GM12878 (cell line): ENCODE measurements around the gene TTYH3. TPM values are rescaled to one million over a fixed set of nuclear protein-coding genes. Genes with fewer than 3 reads are reported as not detected.
A peak's percentile ranks its signal among the peaks of the same experiment; 100 is the strongest.

Experiments used
- CEBPB ChIP-seq, 2 experiments: fragments of 150-350 bp in 1 of 2; IDR thresholded peaks; 2 replicates each; pipeline ENCODE4 v1.6.1; 2012 to 2014; ENCODE audit warnings: low read depth in 2 of 2, low read length in 2 of 2, borderline replicate concordance in 1 of 2, inconsistent platforms in 1 of 2
- CHD4 ChIP-seq: fragments of 200-600 bp; sonication (generic); IDR thresholded peaks from 2 replicates; pipeline ENCODE4 v1.6.1; 2016; ENCODE audit warnings: mild to moderate bottlenecking
- ESRRA ChIP-seq: IDR thresholded peaks from 2 replicates; pipeline ENCODE4 v1.6.1; 2012; ENCODE audit warnings: mild to moderate bottlenecking, low read length, improper control_type of control experiment
- ETV6 ChIP-seq, 2 experiments: fragments of 450-650 bp in 1 of 2; IDR thresholded peaks in 1 of 2; conservative IDR thresholded peaks in 1 of 2; 2 replicates each; pipeline ENCODE4 v1.6.1; 2014; ENCODE audit warnings: antibody characterized with exemption in 1 of 2, borderline replicate concordance in 1 of 2, low read depth in 1 of 2, mild to moderate bottlenecking in 1 of 2, moderate library complexity in 1 of 2
- FOXM1 ChIP-seq: IDR thresholded peaks from 2 replicates; pipeline ENCODE4 v1.6.1; 2012; ENCODE audit warnings: low read depth, mild to moderate bottlenecking, inconsistent platforms, low read length, moderate library complexity
- GATAD2B ChIP-seq: fragments of 450-650 bp; conservative IDR thresholded peaks from 2 replicates; pipeline ENCODE4 v1.6.1; 2017; ENCODE audit warnings: low read depth, mild to moderate bottlenecking, moderate library complexity
- HCFC1 ChIP-seq: fragments of 150-350 bp; IDR thresholded peaks from 2 replicates; pipeline ENCODE4 v1.6.1; 2014; ENCODE audit warnings: low read length
- HDGF ChIP-seq: fragments of 450-650 bp; IDR thresholded peaks from 2 replicates; pipeline ENCODE4 v1.6.1; 2016; ENCODE audit warnings: antibody characterized with exemption
- MEF2A ChIP-seq: IDR thresholded peaks from 2 replicates; pipeline ENCODE4 v1.6.1; 2011; ENCODE audit warnings: low read depth, mild to moderate bottlenecking, low read length, moderate library complexity; ENCODE audit not compliant: insufficient read depth
- MXI1 ChIP-seq: fragments of 150-350 bp; IDR thresholded peaks from 2 replicates; pipeline ENCODE4 v1.6.1; 2011; ENCODE audit warnings: low read depth, mild to moderate bottlenecking, inconsistent platforms, low read length, improper control_type of control experiment
- NFYA ChIP-seq: IDR thresholded peaks from 2 replicates; pipeline ENCODE4 v1.6.1; 2011; ENCODE audit warnings: low read depth, mild to moderate bottlenecking, low read length, improper control_type of control experiment, borderline replicate concordance
- NR2C2 ChIP-seq: IDR thresholded peaks from 2 replicates; pipeline ENCODE4 v1.6.1; 2011; ENCODE audit warnings: borderline replicate concordance, low read depth; ENCODE audit not compliant: control insufficient read depth, insufficient read length
- PAX5 ChIP-seq: IDR thresholded peaks from 2 replicates; pipeline ENCODE4 v1.6.1; 2011; ENCODE audit warnings: low read depth, low read length, borderline replicate concordance
- SIN3A ChIP-seq: IDR thresholded peaks from 2 replicates; pipeline ENCODE4 v1.6.1; 2012; ENCODE audit warnings: low read depth, low read length, improper control_type of control experiment
- SKIL ChIP-seq: fragments of 450-650 bp; IDR thresholded peaks from 2 replicates; pipeline ENCODE4 v1.6.1; 2017; ENCODE audit warnings: mild to moderate bottlenecking, low read depth, inconsistent platforms; ENCODE audit not compliant: poor library complexity, severe bottlenecking
- SREBF1 ChIP-seq: IDR thresholded peaks from 2 replicates; pipeline ENCODE4 v1.6.1; 2012; ENCODE audit warnings: mild to moderate bottlenecking, low read length
- STAT1 ChIP-seq: fragments of 450-650 bp; conservative IDR thresholded peaks from 2 replicates; pipeline ENCODE4 v1.6.1; 2014; ENCODE audit warnings: antibody characterized with exemption, mild to moderate bottlenecking
- WRNIP1 ChIP-seq: IDR thresholded peaks from 2 replicates; pipeline ENCODE4 v1.6.1; 2011; ENCODE audit warnings: low read depth, low read length, improper control_type of control experiment, borderline replicate concordance
- ZNF207 ChIP-seq: fragments of 450-650 bp; IDR thresholded peaks from 2 replicates; pipeline ENCODE4 v1.6.1; 2014; ENCODE audit warnings: antibody characterized with exemption, mild to moderate bottlenecking, borderline replicate concordance
- polyA plus RNA-seq, 11 experiments: library from polyadenylated mRNA; depleted of rRNA in 4 of 11; unstranded in 6 of 11; stranded (reverse) in 5 of 11; fragments of >200 nt; fragmentation: Nextera tagmentation in 4 of 11; fragmentation: Illumina TruSeq in 1 of 11; extraction: Ambion mirVana in 4 of 11; extraction: Trizol in 1 of 11; gene quantifications; 1 replicate in 1 of 11; 2 replicates in 10 of 11; pipeline versions ENCODE4 v1.2.1 to v1.2.3, GENCODE V29; 2011 to 2016; ENCODE audit warnings: inconsistent platforms in 2 of 11, missing spikeins in 2 of 11, low read depth in 1 of 11
- total RNA-seq, 4 experiments: library from RNA; depleted of rRNA in 3 of 4; stranded (reverse); fragments of >200 nt in 3 of 4; fragmentation: Illumina TruSeq in 1 of 4; extraction: Trizol in 1 of 4; gene quantifications; 2 replicates each; pipeline versions ENCODE4 v1.2.1 to v1.2.3, GENCODE V29; 2013 to 2021
- TF ChIP-seq, protein P1 (sequence below): IDR thresholded peaks from 2 replicates; pipeline ENCODE4 v1.6.1; 2011; ENCODE audit warnings: low read depth, mild to moderate bottlenecking, low read length, moderate library complexity, borderline replicate concordance; ENCODE audit errors: extremely low read depth
- TF ChIP-seq, protein P2 (sequence below): fragments of 450-650 bp; IDR thresholded peaks from 2 replicates; pipeline ENCODE4 v1.6.1; 2017; ENCODE audit warnings: mild to moderate bottlenecking, moderate library complexity
- TF ChIP-seq, protein P3 (sequence below): fragments of 450-650 bp; IDR thresholded peaks from 2 replicates; pipeline ENCODE4 v1.6.1; 2017; ENCODE audit warnings: borderline replicate concordance

The TTYH3 gene
- total and polyA plus RNA-seq, 10 of the 15 experiments (the other 5 are each of a cell fraction or from before 2014, with no cell fraction given): 0.79 to 71.4 (median 10.5) TPM

DNA sequence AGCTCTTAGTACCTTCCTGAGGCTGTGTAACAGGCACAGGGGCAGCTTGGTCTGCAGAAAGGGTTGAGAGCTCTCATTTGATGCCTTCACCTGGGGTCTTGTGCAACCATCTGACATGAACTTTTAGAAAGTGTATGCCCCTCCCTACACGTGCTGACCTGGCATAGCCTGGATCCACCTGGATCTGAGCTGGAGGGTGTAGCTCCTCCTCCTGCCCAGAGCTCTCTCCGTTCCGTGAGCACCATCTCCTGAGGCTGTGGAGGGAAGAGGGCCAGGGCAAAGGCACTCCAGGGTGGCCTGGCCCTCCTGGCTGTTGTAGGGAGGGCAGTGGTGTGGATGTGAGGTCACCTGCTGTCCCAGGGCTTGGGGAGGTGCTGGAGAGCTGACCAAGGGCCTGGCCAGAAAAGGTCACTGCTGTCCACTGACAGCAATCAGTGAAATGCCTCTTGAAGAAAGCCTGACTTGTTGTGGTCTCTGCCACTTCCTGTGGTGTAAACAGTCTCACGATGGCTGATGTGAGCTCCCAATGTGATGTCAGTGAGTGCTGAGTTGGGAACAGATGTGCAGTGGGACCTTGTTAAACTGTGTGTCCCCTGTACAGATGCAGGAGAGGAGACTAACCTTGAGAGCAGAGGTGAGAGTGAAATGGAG lies 79.2 kb downstream of the TTYH3 start (continued):
- peak; percentile 49 for TF ChIP-seq SKIL
- 0 out of 2 replicates have a peak, but pooled peaks have one; percentile 68 for TF ChIP-seq GATAD2B
- TF ChIP-seq FOXM1: no peak
- no peak for TF ChIP-seq SIN3A
- peak; percentile 35; the same call in 1 of the 2 replicates for TF ChIP-seq PAX5
- peak; percentile 55; the same call in 1 of the 2 replicates for TF ChIP-seq MXI1
- TF ChIP-seq, protein P1, sequence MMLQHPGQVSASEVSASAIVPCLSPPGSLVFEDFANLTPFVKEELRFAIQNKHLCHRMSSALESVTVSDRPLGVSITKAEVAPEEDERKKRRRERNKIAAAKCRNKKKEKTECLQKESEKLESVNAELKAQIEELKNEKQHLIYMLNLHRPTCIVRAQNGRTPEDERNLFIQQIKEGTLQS: no peak
- TF ChIP-seq NR2C2: no peak
- TF ChIP-seq HCFC1: no peak
- TF ChIP-seq ZNF207: 0 out of 2 replicates have a peak, but pooled peaks have one; percentile 33
- no peak for TF ChIP-seq ESRRA
- no peak for TF ChIP-seq ETV6 (conservative IDR thresholded peaks at IDR 0.05 in 1 of 2, IDR thresholded peaks at IDR 0.05 in 1 of 2; ENCODE audit: borderline replicate concordance in 1 of 2, low read depth in 1 of 2)
- TF ChIP-seq WRNIP1: no peak
- TF ChIP-seq CEBPB (IDR thresholded peaks at IDR 0.05; ENCODE audit: borderline replicate concordance in 1 of 2, low read depth in 2 of 2, low read length in 2 of 2): no peak
- no peak for TF ChIP-seq SREBF1
- no peak for TF ChIP-seq CHD4
- 0 out of 2 replicates have a peak, but pooled peaks have one; percentile 22 for TF ChIP-seq HDGF
- 0 out of 2 replicates have a peak, but pooled peaks have one; percentile 31 for TF ChIP-seq STAT1
- no peak for TF ChIP-seq MEF2A
- TF ChIP-seq, protein P2, sequence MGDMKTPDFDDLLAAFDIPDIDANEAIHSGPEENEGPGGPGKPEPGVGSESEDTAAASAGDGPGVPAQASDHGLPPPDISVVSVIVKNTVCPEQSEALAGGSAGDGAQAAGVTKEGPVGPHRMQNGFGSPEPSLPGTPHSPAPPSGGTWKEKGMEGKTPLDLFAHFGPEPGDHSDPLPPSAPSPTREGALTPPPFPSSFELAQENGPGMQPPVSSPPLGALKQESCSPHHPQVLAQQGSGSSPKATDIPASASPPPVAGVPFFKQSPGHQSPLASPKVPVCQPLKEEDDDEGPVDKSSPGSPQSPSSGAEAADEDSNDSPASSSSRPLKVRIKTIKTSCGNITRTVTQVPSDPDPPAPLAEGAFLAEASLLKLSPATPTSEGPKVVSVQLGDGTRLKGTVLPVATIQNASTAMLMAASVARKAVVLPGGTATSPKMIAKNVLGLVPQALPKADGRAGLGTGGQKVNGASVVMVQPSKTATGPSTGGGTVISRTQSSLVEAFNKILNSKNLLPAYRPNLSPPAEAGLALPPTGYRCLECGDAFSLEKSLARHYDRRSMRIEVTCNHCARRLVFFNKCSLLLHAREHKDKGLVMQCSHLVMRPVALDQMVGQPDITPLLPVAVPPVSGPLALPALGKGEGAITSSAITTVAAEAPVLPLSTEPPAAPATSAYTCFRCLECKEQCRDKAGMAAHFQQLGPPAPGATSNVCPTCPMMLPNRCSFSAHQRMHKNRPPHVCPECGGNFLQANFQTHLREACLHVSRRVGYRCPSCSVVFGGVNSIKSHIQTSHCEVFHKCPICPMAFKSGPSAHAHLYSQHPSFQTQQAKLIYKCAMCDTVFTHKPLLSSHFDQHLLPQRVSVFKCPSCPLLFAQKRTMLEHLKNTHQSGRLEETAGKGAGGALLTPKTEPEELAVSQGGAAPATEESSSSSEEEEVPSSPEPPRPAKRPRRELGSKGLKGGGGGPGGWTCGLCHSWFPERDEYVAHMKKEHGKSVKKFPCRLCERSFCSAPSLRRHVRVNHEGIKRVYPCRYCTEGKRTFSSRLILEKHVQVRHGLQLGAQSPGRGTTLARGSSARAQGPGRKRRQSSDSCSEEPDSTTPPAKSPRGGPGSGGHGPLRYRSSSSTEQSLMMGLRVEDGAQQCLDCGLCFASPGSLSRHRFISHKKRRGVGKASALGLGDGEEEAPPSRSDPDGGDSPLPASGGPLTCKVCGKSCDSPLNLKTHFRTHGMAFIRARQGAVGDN: peak; percentile 54; the same call in 1 of the 2 replicates
- TF ChIP-seq NFYA: no peak
- TF ChIP-seq, protein P3, sequence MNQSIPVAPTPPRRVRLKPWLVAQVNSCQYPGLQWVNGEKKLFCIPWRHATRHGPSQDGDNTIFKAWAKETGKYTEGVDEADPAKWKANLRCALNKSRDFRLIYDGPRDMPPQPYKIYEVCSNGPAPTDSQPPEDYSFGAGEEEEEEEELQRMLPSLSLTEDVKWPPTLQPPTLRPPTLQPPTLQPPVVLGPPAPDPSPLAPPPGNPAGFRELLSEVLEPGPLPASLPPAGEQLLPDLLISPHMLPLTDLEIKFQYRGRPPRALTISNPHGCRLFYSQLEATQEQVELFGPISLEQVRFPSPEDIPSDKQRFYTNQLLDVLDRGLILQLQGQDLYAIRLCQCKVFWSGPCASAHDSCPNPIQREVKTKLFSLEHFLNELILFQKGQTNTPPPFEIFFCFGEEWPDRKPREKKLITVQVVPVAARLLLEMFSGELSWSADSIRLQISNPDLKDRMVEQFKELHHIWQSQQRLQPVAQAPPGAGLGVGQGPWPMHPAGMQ: no peak
